Measurements from ENCODE around the gene ADRB2. TPM values are rescaled to one million over a fixed set of nuclear protein-coding genes. Genes with fewer than 3 reads are reported as not detected.

Gene ADRB2
- total RNA-seq, 4 donors from 2014 or later: 2.8 to 11.8 (median 4.5) TPM

DNA sequence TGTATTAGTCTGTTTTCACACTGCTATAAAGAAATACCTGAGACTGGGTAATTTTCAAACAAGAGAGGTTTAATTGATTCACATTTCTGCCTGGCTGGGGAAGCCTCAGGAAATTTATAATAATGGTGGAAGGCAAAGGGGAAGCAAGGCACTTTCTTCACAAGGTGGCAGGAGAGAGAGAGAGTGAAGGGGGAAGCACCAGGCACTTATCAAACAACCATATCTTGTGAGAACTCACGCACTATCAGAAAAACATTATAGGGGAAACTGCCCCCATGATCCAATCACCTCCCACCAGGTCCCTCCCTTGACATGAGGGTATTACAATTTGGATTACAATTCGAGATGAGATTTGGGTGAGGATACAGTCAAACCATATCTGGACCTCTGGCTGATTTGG, 34.7 kb downstream of the ADRB2 start:
- Histone ChIP-seq H3K9me3 (no peaks in the 10 kb centered on the region), H3K27ac (no peak overlapping the region), H3K4me1 (peaks cover 4 to 14% (median 6%) of the 10 kb centered on the region in 3 donors), H3K4me3 (no peak overlapping the region), H3K27me3 (no peaks in the 10 kb centered on the region), H3K36me3 (no peaks in the 10 kb centered on the region)
- no peak for TF ChIP-seq POLR2A (IDR thresholded peaks at IDR 0.05)
- TF ChIP-seq, protein P1, sequence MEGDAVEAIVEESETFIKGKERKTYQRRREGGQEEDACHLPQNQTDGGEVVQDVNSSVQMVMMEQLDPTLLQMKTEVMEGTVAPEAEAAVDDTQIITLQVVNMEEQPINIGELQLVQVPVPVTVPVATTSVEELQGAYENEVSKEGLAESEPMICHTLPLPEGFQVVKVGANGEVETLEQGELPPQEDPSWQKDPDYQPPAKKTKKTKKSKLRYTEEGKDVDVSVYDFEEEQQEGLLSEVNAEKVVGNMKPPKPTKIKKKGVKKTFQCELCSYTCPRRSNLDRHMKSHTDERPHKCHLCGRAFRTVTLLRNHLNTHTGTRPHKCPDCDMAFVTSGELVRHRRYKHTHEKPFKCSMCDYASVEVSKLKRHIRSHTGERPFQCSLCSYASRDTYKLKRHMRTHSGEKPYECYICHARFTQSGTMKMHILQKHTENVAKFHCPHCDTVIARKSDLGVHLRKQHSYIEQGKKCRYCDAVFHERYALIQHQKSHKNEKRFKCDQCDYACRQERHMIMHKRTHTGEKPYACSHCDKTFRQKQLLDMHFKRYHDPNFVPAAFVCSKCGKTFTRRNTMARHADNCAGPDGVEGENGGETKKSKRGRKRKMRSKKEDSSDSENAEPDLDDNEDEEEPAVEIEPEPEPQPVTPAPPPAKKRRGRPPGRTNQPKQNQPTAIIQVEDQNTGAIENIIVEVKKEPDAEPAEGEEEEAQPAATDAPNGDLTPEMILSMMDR (IDR thresholded peaks at IDR 0.05): no peak
- TF ChIP-seq POLR2AphosphoS5 (IDR thresholded peaks at IDR 0.05): no peak
- no peak for TF ChIP-seq EP300 (IDR thresholded peaks at IDR 0.05)
- ATAC-seq: no peak
- 84 to 88% methylated on average over 2 of the region's 2 CpGs for WGBS, 2 donors (ENCODE audit: low coverage in 1 of 2)

DNA sequence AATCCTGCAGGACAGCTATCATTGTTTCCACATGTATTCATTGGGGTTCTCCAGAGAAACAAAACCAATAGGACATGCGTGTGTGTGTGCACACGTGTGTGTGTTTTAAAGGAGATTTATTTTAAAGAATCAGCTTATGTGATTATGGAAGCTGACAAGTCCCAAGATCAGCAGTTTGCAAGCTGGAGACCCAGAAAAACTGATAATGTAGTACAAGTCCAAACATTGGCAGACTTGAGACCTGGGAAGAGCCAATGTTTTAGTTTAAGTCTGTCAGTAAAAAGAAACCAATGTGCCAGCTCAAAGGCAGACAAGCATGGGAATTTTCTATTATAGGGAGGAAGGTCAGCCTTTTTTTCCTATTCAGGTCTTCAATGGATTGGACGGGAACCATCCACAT, 35.3 kb downstream of the ADRB2 start:
- H3K4me1 ChIP-seq: peaks cover 4 to 14% (median 6%) of the 10 kb centered on the region in 3 donors
- 82 to 89% methylated on average over 2 to 3 of the region's 3 CpGs for WGBS, 2 donors (ENCODE audit: low coverage in 1 of 2)
- H3K4me3 ChIP-seq: no peak overlapping the region
- H3K27me3 ChIP-seq: no peaks in the 10 kb centered on the region
- H3K36me3 ChIP-seq: no peaks in the 10 kb centered on the region
- no peak overlapping the region for H3K27ac ChIP-seq
- no peak for ATAC-seq
- TF ChIP-seq POLR2AphosphoS5 (IDR thresholded peaks at IDR 0.05): no peak
- TF ChIP-seq, protein P1 (IDR thresholded peaks at IDR 0.05): no peak
- no peak for TF ChIP-seq POLR2A (IDR thresholded peaks at IDR 0.05)
- H3K9me3 ChIP-seq: no peaks in the 10 kb centered on the region

DNA sequence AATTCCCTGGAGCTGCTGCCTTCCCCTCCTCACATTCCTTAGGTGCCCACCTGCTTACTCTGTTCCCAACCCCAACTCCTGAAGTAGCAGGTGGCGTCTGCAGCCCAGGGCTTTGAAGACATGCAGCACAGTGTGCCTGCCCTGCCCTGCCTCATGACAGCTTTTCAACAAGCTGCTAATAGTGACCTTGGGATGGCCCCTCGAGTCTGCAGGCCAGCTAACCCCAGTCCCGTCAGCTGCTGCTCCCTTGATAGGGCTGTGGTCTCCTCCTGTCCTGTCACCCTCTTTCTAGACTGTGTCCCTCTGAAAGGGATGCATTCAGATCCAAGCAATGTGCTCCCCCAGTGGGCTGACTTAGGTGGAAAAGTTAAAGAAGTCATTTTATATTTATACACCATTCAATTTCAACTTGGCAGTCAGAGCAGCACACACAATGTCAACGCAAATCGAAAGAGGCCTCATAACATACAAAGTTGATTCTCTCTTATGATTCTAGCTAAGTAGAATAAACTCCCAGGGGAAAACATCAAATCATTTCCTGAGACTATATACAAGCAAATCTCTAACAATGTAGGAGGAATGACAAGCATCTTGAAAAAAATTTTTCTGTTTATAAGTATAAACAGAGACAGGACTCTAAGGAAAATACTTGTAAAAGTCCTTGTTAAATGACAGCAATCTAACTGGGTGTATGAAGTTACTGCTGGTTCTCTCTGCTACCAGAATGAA, 37.9 kb downstream of the ADRB2 start:
- no peak for ATAC-seq
- WGBS, 2 donors (ENCODE audit: low coverage in 1 of 2): 47 to 57% methylated on average over 3 to 4 of the region's 5 CpGs
- H3K27ac ChIP-seq: peak overlapping the region in 3 of 4 donors; percentile 22 to 41 (median 27)

DNA sequence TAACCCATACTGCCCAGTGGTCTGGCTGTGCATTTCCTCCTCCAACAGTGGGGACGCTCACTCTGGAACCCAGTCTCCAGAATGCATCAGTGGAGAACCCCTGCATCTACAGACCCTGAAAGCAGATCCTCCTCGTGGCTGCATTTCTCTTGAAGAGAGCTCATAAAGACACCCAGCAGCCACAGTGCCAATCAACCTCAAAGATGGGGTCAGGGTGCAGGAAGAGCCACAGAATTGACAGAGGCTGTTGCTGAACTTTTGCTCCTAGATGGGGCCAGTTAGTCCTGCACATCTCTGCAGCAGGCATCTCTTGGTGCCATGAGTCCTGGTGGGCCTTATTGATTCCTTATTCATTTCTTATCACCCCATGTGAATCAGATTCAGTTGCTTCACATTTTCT, 39.6 kb downstream of the ADRB2 start:
- Histone ChIP-seq H3K27me3 (no peaks in the 10 kb centered on the region), H3K36me3 (no peaks in the 10 kb centered on the region), H3K4me1 (peaks cover 4 to 14% (median 6%) of the 10 kb centered on the region in 3 donors), H3K4me3 (no peak overlapping the region), H3K9me3 (no peaks in the 10 kb centered on the region), H3K27ac (no peak overlapping the region)
- TF ChIP-seq, protein P1 (IDR thresholded peaks at IDR 0.05): no peak
- TF ChIP-seq POLR2AphosphoS5 (IDR thresholded peaks at IDR 0.05) (no peak), POLR2A (IDR thresholded peaks at IDR 0.05) (no peak), EP300 (IDR thresholded peaks at IDR 0.05) (no peak)
- ATAC-seq: no peak
- WGBS, 2 donors (ENCODE audit: low coverage in 1 of 2): no CpG with 5 or more reads among the region's 2 CpGs

More for the DNA sequence above, 37.9 kb downstream of the ADRB2 start:
- Histone ChIP-seq H3K27me3 (no peaks in the 10 kb centered on the region), H3K4me3 (no peak overlapping the region), H3K9me3 (no peaks in the 10 kb centered on the region), H3K36me3 (no peaks in the 10 kb centered on the region), H3K4me1 (peaks cover 4 to 14% (median 6%) of the 10 kb centered on the region in 3 donors)
- TF ChIP-seq EP300 (IDR thresholded peaks at IDR 0.05) (no peak), POLR2AphosphoS5 (IDR thresholded peaks at IDR 0.05) (no peak), POLR2A (IDR thresholded peaks at IDR 0.05) (no peak)
- TF ChIP-seq, protein P1 (IDR thresholded peaks at IDR 0.05): no peak

DNA sequence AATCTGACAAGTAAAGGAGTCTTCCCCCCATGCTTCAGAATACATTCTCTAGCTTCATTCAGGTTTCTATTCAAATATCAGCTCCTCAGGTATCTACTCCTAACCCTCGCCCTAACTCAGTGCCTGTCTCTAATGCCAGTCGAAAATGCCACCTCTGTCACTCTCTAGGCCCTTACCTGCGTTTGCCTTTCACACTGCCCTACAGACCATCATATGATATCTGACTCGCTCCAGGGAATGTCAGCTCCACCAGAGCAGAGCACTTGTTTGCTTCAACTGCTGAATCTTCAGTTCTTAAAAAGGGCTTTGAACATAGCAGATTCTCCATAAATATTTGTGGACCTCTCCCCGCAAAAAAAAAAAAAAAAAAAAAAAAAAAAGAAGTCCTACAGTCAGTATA, 46.7 kb downstream of the ADRB2 start:
- H3K4me3 ChIP-seq: no peak overlapping the region
- H3K36me3 ChIP-seq: no peaks in the 10 kb centered on the region
- H3K27me3 ChIP-seq: no peaks in the 10 kb centered on the region
- ATAC-seq: no peak
- 50 to 88% methylated on average over 1 to 5 of the region's 5 CpGs for WGBS, 2 donors (ENCODE audit: low coverage in 1 of 2)
- no peaks in the 10 kb centered on the region for H3K9me3 ChIP-seq
- peaks cover 0 to 11% (median 0%) of the 10 kb centered on the region in 3 donors for H3K4me1 ChIP-seq
- H3K27ac ChIP-seq: no peak overlapping the region
- TF ChIP-seq, protein P1 (IDR thresholded peaks at IDR 0.05): no peak
- no peak for TF ChIP-seq POLR2A (IDR thresholded peaks at IDR 0.05)
- no peak for TF ChIP-seq EP300 (IDR thresholded peaks at IDR 0.05)
- TF ChIP-seq POLR2AphosphoS5 (IDR thresholded peaks at IDR 0.05): no peak

All from gastroesophageal sphincter (tissue), 4 donors.